Trophoblast cell (in vitro differentiated cells and primary cell): ENCODE data around the gene MRPL42.
"Not testable (repeated sequence)": the region's sequence is repeated elsewhere in the genome, so short reads cannot be mapped to it uniquely, and the experiment has no call there.

ENCODE experiments used
- DNase-seq, 2 donors: peaks; one replicate each; pipeline ENCODE4 v3.0.0-alpha.2; 2016
- H2AFZ ChIP-seq: 2 replicates; pipeline ENCODE4 v1.6.1; 2013; ENCODE audit warnings: low read length, moderate library complexity, mild to moderate bottlenecking; ENCODE audit not compliant: insufficient read depth, poor library complexity
- H2AK5ac ChIP-seq: 2 replicates; pipeline ENCODE4 v1.6.1; 2013; ENCODE audit warnings: mild to moderate bottlenecking, low read length
- H2BK120ac ChIP-seq: 2 replicates; pipeline ENCODE4 v1.6.1; 2013; ENCODE audit warnings: low read length, mild to moderate bottlenecking, moderate library complexity; ENCODE audit not compliant: insufficient read depth, poor library complexity
- H2BK12ac ChIP-seq: 2 replicates; pipeline ENCODE4 v1.6.1; 2013; ENCODE audit warnings: mild to moderate bottlenecking, low read length, moderate library complexity
- H2BK5ac ChIP-seq: 2 replicates; pipeline ENCODE4 v1.6.1; 2013; ENCODE audit warnings: low read length, low read depth, moderate library complexity, mild to moderate bottlenecking; ENCODE audit not compliant: poor library complexity
- H3K14ac ChIP-seq: 2 replicates; pipeline ENCODE4 v1.6.1; 2013; ENCODE audit warnings: mild to moderate bottlenecking, low read length
- H3K18ac ChIP-seq: 2 replicates; pipeline ENCODE4 v1.6.1; 2013; ENCODE audit warnings: mild to moderate bottlenecking, low read length
- H3K23ac ChIP-seq: 2 replicates; pipeline ENCODE4 v1.6.1; 2013; ENCODE audit warnings: low read length
- H3K27ac ChIP-seq: 2 replicates; pipeline ENCODE4 v1.5.1; 2013; ENCODE audit warnings: low read depth, mild to moderate bottlenecking, inconsistent platforms, low read length, moderate library complexity
- H3K27me3 ChIP-seq: 2 replicates; pipeline ENCODE4 v1.6.1; 2013; ENCODE audit warnings: inconsistent platforms, mild to moderate bottlenecking, low read length, moderate library complexity; ENCODE audit not compliant: insufficient read depth
- H3K36me3 ChIP-seq, 2 experiments: 1 replicate in 1 of 2; 2 replicates in 1 of 2; pipeline ENCODE4 v1.6.1; 2013; ENCODE audit warnings: low read length in 2 of 2, mild to moderate bottlenecking in 2 of 2, moderate library complexity in 1 of 2; ENCODE audit not compliant: insufficient read depth in 2 of 2, control insufficient read depth in 1 of 2
- H3K4ac ChIP-seq: 2 replicates; pipeline ENCODE4 v1.6.1; 2013; ENCODE audit warnings: low read depth, mild to moderate bottlenecking, low read length, moderate library complexity
- H3K4me1 ChIP-seq, 2 experiments: 1 replicate in 1 of 2; 2 replicates in 1 of 2; pipeline ENCODE4 v1.6.1; 2013; ENCODE audit warnings: low read length in 2 of 2, mild to moderate bottlenecking in 2 of 2, moderate library complexity in 1 of 2; ENCODE audit not compliant: insufficient read depth in 2 of 2, control insufficient read depth in 1 of 2
- H3K4me2 ChIP-seq: 2 replicates; pipeline ENCODE4 v1.6.1; 2013; ENCODE audit warnings: inconsistent platforms, mild to moderate bottlenecking, low read length, moderate library complexity
- H3K4me3 ChIP-seq: 2 replicates; pipeline ENCODE4 v1.5.1; 2013; ENCODE audit warnings: mild to moderate bottlenecking, low read depth, low read length, inconsistent platforms
- H3K79me1 ChIP-seq: one replicate; pipeline ENCODE4 v1.6.1; 2013; ENCODE audit warnings: low read length
- H3K79me2 ChIP-seq: 2 replicates; pipeline ENCODE4 v1.6.1; 2013; ENCODE audit warnings: low read length, mild to moderate bottlenecking; ENCODE audit not compliant: control insufficient read depth, insufficient read depth, poor library complexity
- H3K9ac ChIP-seq: 2 replicates; pipeline ENCODE4 v1.6.1; 2013; ENCODE audit warnings: mild to moderate bottlenecking, low read length
- H3K9me3 ChIP-seq: 2 replicates; pipeline ENCODE4 v1.6.1; 2013; ENCODE audit warnings: low read depth, mild to moderate bottlenecking, control low read depth, inconsistent platforms, low read length; ENCODE audit not compliant: insufficient read depth
- H4K12ac ChIP-seq: 2 replicates; pipeline ENCODE4 v1.6.1; 2013; ENCODE audit warnings: low read depth, mild to moderate bottlenecking, low read length, moderate library complexity
- H4K8ac ChIP-seq: 2 replicates; pipeline ENCODE4 v1.6.1; 2013; ENCODE audit warnings: low read depth, mild to moderate bottlenecking, low read length, moderate library complexity
- H4K91ac ChIP-seq: one replicate; pipeline ENCODE4 v1.6.1; 2013; ENCODE audit warnings: low read depth, mild to moderate bottlenecking, low read length, moderate library complexity
- WGBS: extraction: QIAGEN DNeasy Blood & Tissue Kit; methylation state at CpG from one replicate; pipeline ENCODE4 v1.1.7; 2013; ENCODE audit warnings: missing lambda C conversion rate; ENCODE audit not compliant: insufficient read length, insufficient coverage; ENCODE audit errors: extremely low coverage; 5-methylcytosine and 5-hydroxymethylcytosine counted together

Gene MRPL42

GRCh38 chr12:93557879-93558278 lies 90.6 kb downstream of the MRPL42 start:
- H3K9me3 ChIP-seq, H2AK5ac ChIP-seq, H3K9ac ChIP-seq, H3K79me1 ChIP-seq, H4K8ac ChIP-seq, H3K4ac ChIP-seq, H3K18ac ChIP-seq, H2AFZ ChIP-seq, H2BK5ac ChIP-seq, H3K4me1 ChIP-seq, DNase-seq, H3K27me3 ChIP-seq, H3K4me3 ChIP-seq, H3K79me2 ChIP-seq, H3K4me2 ChIP-seq, H3K23ac ChIP-seq, H2BK12ac ChIP-seq, H2BK120ac ChIP-seq, H4K91ac ChIP-seq, H4K12ac ChIP-seq, H3K36me3 ChIP-seq, H3K27ac ChIP-seq, H3K14ac ChIP-seq: not testable (repeated sequence)

- H3K23ac ChIP-seq, H3K36me3 ChIP-seq, H3K14ac ChIP-seq, H3K4ac ChIP-seq, H3K79me1 ChIP-seq, H2BK5ac ChIP-seq, H2AFZ ChIP-seq, H3K9ac ChIP-seq, H3K9me3 ChIP-seq, H4K91ac ChIP-seq, DNase-seq, H3K4me3 ChIP-seq, H2AK5ac ChIP-seq, H3K4me2 ChIP-seq, H2BK120ac ChIP-seq, H4K8ac ChIP-seq, H2BK12ac ChIP-seq, H4K12ac ChIP-seq, H3K4me1 ChIP-seq, H3K27me3 ChIP-seq, H3K79me2 ChIP-seq, H3K18ac ChIP-seq, H3K27ac ChIP-seq: not testable (repeated sequence)
- no CpG with 5 or more reads among the region's 1 CpG for WGBS
Measured at GRCh38 chr12:93558685-93559084, 91.4 kb downstream of the MRPL42 start.

- H2BK5ac ChIP-seq: no peak overlapping the region
- H4K8ac ChIP-seq: no peak overlapping the region
- H4K91ac ChIP-seq: no peak overlapping the region
- H3K4ac ChIP-seq: no peak overlapping the region
- H3K4me1 ChIP-seq: peaks cover 0 to 4% of the 10 kb centered on the region in 2 experiments
- no peaks in the 10 kb centered on the region for H3K27me3 ChIP-seq
- no peak overlapping the region for H3K4me2 ChIP-seq
- H3K4me3 ChIP-seq: no peak overlapping the region
- no peak overlapping the region for H3K14ac ChIP-seq
- no peak overlapping the region for H2BK12ac ChIP-seq
- no peaks in the 10 kb centered on the region for H3K79me1 ChIP-seq
- no peak overlapping the region for H2BK120ac ChIP-seq
- no peak overlapping the region for H3K18ac ChIP-seq
- H3K23ac ChIP-seq: no peak overlapping the region
- WGBS: no CpG with 5 or more reads among the region's 6 CpGs
- no peak overlapping the region for H3K9ac ChIP-seq
- DNase-seq: no peak
- H4K12ac ChIP-seq: no peak overlapping the region
- no peaks in the 10 kb centered on the region for H3K79me2 ChIP-seq
- H2AFZ ChIP-seq: no peak overlapping the region
- no peaks in the 10 kb centered on the region for H3K36me3 ChIP-seq
- no peak overlapping the region for H3K27ac ChIP-seq
- H3K9me3 ChIP-seq: no peaks in the 10 kb centered on the region
- no peak overlapping the region for H2AK5ac ChIP-seq
Measured at GRCh38 chr12:93563807-93564538, 96.7 kb downstream of the MRPL42 start.

GRCh38 chr12:93565760-93566159 lies 98.4 kb downstream of the MRPL42 start:
- Histone ChIP-seq H3K23ac (no peak overlapping the region), H2AFZ (no peak overlapping the region), H4K12ac (no peak overlapping the region), H2AK5ac (no peak overlapping the region), H3K27me3 (no peaks in the 10 kb centered on the region), H2BK120ac (no peak overlapping the region), H3K36me3 (no peaks in the 10 kb centered on the region), H3K4me2 (no peak overlapping the region), H4K8ac (no peak overlapping the region), H3K4me1 (peaks cover 0 to 4% of the 10 kb centered on the region in 2 experiments), H3K4me3 (no peak overlapping the region), H4K91ac (no peak overlapping the region), H2BK12ac (no peak overlapping the region), H3K9ac (no peak overlapping the region), H3K14ac (no peak overlapping the region), H3K79me2 (no peaks in the 10 kb centered on the region), H3K79me1 (peaks cover 8% of the 10 kb centered on the region), H3K4ac (no peak overlapping the region), H3K27ac (no peak overlapping the region), H3K9me3 (no peaks in the 10 kb centered on the region), H2BK5ac (no peak overlapping the region), H3K18ac (no peak overlapping the region)
- whole genome bisulfite sequencing: no CpG with 5 or more reads among the region's 3 CpGs
- DNase-seq: no peak
